Neural progenitor cell (in vitro differentiated cells): Measurements from ENCODE around the gene PAQR4. TPM values are rescaled to one million over a fixed set of nuclear protein-coding genes. Genes with fewer than 3 reads are reported as not detected.

Source experiments
- DNase-seq: peaks from one replicate; pipeline ENCODE4 v3.0.0-alpha.2; 2016; ENCODE audit warnings: low spot score
- H2AFZ ChIP-seq: fragments of 200-600 bp; sonication (generic); replicated peaks from 2 replicates; pipeline ENCODE4 v1.6.1; 2016; ENCODE audit warnings: antibody characterized with exemption
- H3F3A ChIP-seq: fragments of 200-600 bp; sonication (generic); 2 replicates; pipeline ENCODE4 v1.6.1; 2016; ENCODE audit warnings: antibody characterized with exemption, low read depth
- H3K27ac ChIP-seq: fragments of 200-600 bp; sonication (generic); 2 replicates; pipeline ENCODE4 v1.5.1; 2016; ENCODE audit warnings: mild to moderate bottlenecking
- H3K27me3 ChIP-seq: fragments of 200-600 bp; sonication (generic); 2 replicates; pipeline ENCODE4 v1.6.1; 2016; ENCODE audit warnings: mild to moderate bottlenecking, moderate library complexity
- H3K36me3 ChIP-seq: fragments of 200-600 bp; sonication (generic); 2 replicates; pipeline ENCODE4 v1.5.1; 2016
- H3K4me1 ChIP-seq: fragments of 200-600 bp; sonication (generic); 2 replicates; pipeline ENCODE4 v1.6.1; 2016; ENCODE audit warnings: mixed run types
- H3K4me2 ChIP-seq: fragments of 200-600 bp; sonication (generic); 2 replicates; pipeline ENCODE4 v1.6.1; 2016
- H3K4me3 ChIP-seq: fragments of 200-600 bp; sonication (generic); 2 replicates; pipeline ENCODE4 v1.5.1; 2016
- H3K79me2 ChIP-seq: fragments of 200-600 bp; sonication (generic); 2 replicates; pipeline ENCODE4 v1.6.1; 2016; ENCODE audit warnings: low read depth
- H3K9ac ChIP-seq: fragments of 200-600 bp; sonication (generic); 2 replicates; pipeline ENCODE4 v1.6.1; 2016
- H3K9me3 ChIP-seq: fragments of 200-600 bp; sonication (generic); 2 replicates; pipeline ENCODE4 v1.5.1; 2016; ENCODE audit warnings: low read depth
- H4K20me1 ChIP-seq: fragments of 200-600 bp; sonication (generic); 2 replicates; pipeline ENCODE4 v1.6.1; 2016; ENCODE audit warnings: low read depth
- H3K27ac Mint-ChIP-seq: 3 replicates; pipeline ENCODE4 v1.8.0; 2021; ENCODE audit warnings: mixed read lengths
- H3K27me3 Mint-ChIP-seq: 2 replicates; pipeline ENCODE4 v1.8.0; 2022; ENCODE audit warnings: low read depth, mild to moderate bottlenecking, inconsistent platforms, moderate library complexity, mixed read lengths; ENCODE audit not compliant: insufficient read depth
- H3K36me3 Mint-ChIP-seq: 3 replicates; pipeline ENCODE4 v1.8.0; 2021; ENCODE audit warnings: mixed read lengths
- H3K4me1 Mint-ChIP-seq: 3 replicates; pipeline ENCODE4 v1.8.0; 2021; ENCODE audit warnings: mixed read lengths
- H3K4me3 Mint-ChIP-seq: 3 replicates; pipeline ENCODE4 v1.8.0; 2021; ENCODE audit warnings: mild to moderate bottlenecking, moderate library complexity, mixed read lengths
- H3K9me3 Mint-ChIP-seq: 3 replicates; pipeline ENCODE4 v1.8.0; 2020; ENCODE audit warnings: mixed read lengths
- EZH2 ChIP-seq: fragments of 200-600 bp; sonication (generic); IDR thresholded peaks from 2 replicates; pipeline ENCODE4 v1.6.1; 2017; ENCODE audit warnings: antibody characterized with exemption, mild to moderate bottlenecking, moderate library complexity
- EZH2phosphoT487 ChIP-seq: fragments of 200-600 bp; sonication (generic); IDR thresholded peaks from 2 replicates; pipeline ENCODE4 v1.6.1; 2017; ENCODE audit warnings: antibody characterized with exemption
- total RNA-seq: library from RNA; depleted of rRNA; stranded (reverse); fragments of >200 nt; gene quantifications from 2 replicates; pipeline ENCODE4 v1.2.3, GENCODE V29; 2015; ENCODE audit warnings: low replicate concordance
- TF ChIP-seq, protein P1 (sequence below): fragments of 200-600 bp; sonication (generic); IDR thresholded peaks from 2 replicates; pipeline ENCODE4 v1.5.1; 2017; ENCODE audit warnings: antibody characterized with exemption, mild to moderate bottlenecking

Gene PAQR4
- total RNA-seq, 1 donor from 2014 or later, result 3.3 TPM

DNA sequence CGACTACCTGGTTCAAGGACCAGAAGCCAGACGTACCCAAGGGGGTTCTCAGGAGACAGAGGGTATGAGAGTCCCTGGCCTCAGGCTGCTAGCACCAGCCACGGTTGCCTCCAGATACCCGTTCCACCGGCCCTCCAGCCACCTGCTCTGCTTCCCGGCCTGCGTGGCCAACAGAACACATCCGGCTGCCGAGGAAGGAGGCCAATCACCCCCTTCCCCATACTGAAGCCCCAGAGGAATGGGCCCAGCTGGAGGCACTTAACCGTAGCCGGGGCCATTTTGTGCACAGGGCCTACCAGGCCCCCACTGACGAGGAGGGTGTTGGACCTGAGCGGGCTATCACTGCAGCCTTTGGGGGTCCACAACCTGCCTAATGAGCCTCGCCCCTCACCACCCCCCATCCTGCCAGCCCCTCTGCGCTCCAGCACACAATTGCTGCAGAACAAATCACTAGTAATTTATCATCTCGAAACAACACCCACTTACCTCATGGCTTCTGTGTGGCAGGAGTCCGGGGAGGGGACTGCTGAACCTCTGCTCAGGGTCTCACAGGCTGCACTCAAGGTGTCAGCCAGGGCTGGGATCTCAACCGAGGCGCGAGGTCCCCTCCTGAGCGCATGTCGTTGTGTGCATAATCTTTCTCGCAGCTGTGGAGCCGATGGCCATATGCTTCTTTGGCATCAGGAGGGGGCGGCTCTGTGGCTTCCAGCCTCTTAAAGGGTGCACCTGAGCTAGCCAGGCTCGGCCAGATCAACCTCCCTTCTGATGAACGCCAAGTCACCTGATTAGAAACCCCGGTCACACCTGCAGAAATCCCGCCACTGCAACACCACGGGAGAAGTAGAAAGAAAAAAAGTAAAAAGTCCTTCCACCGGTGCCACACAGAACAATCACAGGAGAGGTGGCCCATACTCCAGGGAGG, 15.2 kb upstream of the PAQR4 start:
- peaks cover 6% of the 10 kb centered on the region for H3K27me3 Mint-ChIP-seq
- Histone ChIP-seq H3F3A (no peaks in the 10 kb centered on the region), H3K9ac (no peak overlapping the region), H3K4me2 (no peak overlapping the region), H3K9me3 (no peaks in the 10 kb centered on the region), H3K4me3 (no peak overlapping the region), H3K79me2 (no peaks in the 10 kb centered on the region), H4K20me1 (no peaks in the 10 kb centered on the region), H3K27me3 (no peaks in the 10 kb centered on the region), H3K36me3 (no peaks in the 10 kb centered on the region), H2AFZ (no peak overlapping the region), H3K4me1 (no peaks in the 10 kb centered on the region), H3K27ac (no peak overlapping the region)
- DNase-seq, result no peak
- TF ChIP-seq, protein P1, sequence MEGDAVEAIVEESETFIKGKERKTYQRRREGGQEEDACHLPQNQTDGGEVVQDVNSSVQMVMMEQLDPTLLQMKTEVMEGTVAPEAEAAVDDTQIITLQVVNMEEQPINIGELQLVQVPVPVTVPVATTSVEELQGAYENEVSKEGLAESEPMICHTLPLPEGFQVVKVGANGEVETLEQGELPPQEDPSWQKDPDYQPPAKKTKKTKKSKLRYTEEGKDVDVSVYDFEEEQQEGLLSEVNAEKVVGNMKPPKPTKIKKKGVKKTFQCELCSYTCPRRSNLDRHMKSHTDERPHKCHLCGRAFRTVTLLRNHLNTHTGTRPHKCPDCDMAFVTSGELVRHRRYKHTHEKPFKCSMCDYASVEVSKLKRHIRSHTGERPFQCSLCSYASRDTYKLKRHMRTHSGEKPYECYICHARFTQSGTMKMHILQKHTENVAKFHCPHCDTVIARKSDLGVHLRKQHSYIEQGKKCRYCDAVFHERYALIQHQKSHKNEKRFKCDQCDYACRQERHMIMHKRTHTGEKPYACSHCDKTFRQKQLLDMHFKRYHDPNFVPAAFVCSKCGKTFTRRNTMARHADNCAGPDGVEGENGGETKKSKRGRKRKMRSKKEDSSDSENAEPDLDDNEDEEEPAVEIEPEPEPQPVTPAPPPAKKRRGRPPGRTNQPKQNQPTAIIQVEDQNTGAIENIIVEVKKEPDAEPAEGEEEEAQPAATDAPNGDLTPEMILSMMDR, result no peak
- TF ChIP-seq EZH2 (no peak), EZH2phosphoT487 (no peak)
- H3K4me1 Mint-ChIP-seq, result peaks cover 7% of the 10 kb centered on the region
- no peaks in the 10 kb centered on the region for H3K9me3 Mint-ChIP-seq
- H3K36me3 Mint-ChIP-seq, result peaks cover 2% of the 10 kb centered on the region
- H3K4me3 Mint-ChIP-seq, result no peak overlapping the region
- no peak overlapping the region for H3K27ac Mint-ChIP-seq

DNA sequence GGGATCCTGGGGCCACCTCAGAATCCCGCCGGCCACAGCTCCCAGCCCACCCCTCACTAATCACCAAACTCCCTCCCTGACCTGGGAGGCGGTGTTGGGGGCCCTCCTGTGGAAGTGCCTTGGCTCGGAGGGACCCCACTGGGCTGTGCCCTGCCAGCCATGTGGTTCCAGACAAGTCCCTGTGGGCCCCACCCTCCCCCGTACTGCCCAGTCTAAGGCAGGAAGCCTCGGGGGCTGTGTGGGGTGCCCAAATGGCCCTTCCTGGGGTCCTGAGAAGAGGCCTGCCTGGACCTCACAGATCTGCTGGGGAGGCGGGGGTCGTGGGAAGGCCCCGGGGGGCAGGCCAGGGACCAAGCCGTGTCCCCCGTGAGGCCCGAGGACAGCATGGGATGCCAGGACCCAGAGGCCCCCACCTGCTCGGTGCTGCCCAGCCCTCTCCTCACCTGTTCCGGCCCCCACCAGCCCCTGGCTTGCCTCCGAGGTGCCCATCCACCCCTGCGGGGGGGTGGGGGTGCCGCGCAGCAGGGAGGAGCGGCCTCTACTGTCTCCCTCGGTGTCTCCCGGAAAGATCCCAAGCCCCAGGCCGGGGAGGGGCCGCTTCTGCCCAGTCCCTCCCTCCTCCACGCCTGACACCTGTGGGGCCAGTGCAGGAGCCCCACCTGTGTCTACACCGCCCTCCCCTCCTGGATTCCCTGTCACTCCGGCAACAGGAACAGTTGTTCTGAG, 14.3 kb upstream of the PAQR4 start:
- Mint-ChIP-seq H3K4me1 (peaks cover 7% of the 10 kb centered on the region), H3K36me3 (no peaks in the 10 kb centered on the region), H3K27me3 (peaks cover 9% of the 10 kb centered on the region), H3K4me3 (no peak overlapping the region), H3K9me3 (no peaks in the 10 kb centered on the region), H3K27ac (peak overlapping the region; percentile 69)
- H4K20me1 ChIP-seq, result no peaks in the 10 kb centered on the region
- no peaks in the 10 kb centered on the region for H3F3A ChIP-seq
- no peak for TF ChIP-seq EZH2
- TF ChIP-seq EZH2phosphoT487, result no peak
- TF ChIP-seq, protein P1, result no peak
- H3K9me3 ChIP-seq, result no peaks in the 10 kb centered on the region
- no peaks in the 10 kb centered on the region for H3K36me3 ChIP-seq
- no peak overlapping the region for H3K4me2 ChIP-seq
- H3K4me1 ChIP-seq, result no peaks in the 10 kb centered on the region
- no peak for DNase-seq
- H3K9ac ChIP-seq, result no peak overlapping the region
- H3K27ac ChIP-seq, result no peak overlapping the region
- no peaks in the 10 kb centered on the region for H3K79me2 ChIP-seq
- H3K4me3 ChIP-seq, result no peak overlapping the region
- no peak overlapping the region for H2AFZ ChIP-seq
- no peaks in the 10 kb centered on the region for H3K27me3 ChIP-seq

DNA sequence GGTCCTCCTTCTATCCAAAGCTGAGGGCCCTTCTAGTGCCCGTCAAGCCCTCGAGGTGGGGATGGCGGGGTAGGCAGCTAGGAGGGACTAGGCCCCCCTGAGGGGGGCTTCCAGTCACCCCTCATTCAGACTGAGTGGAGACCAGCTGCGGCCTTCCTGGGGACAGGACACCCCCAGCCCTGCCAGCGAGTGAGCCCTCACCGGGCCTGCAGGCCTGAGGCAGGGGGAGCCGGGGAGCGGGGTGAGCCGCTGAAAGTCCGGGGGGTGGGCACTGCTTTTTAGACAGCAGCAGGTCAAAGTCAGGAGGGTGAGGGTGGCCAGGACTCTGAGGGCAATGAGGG, 13.7 kb upstream of the PAQR4 start:
- TF ChIP-seq EZH2phosphoT487 (no peak), EZH2 (no peak)
- TF ChIP-seq, protein P1, result no peak
- H3K9ac ChIP-seq, result no peak overlapping the region
- Mint-ChIP-seq H3K4me3 (no peak overlapping the region), H3K27me3 (peaks cover 10% of the 10 kb centered on the region), H3K36me3 (no peaks in the 10 kb centered on the region), H3K27ac (peak overlapping the region; percentile 69), H3K9me3 (no peaks in the 10 kb centered on the region), H3K4me1 (peaks cover 7% of the 10 kb centered on the region)
- H3K27me3 ChIP-seq, result no peaks in the 10 kb centered on the region
- no peak overlapping the region for H3K27ac ChIP-seq
- no peaks in the 10 kb centered on the region for H3K9me3 ChIP-seq
- no peaks in the 10 kb centered on the region for H3K36me3 ChIP-seq
- H3K79me2 ChIP-seq, result no peaks in the 10 kb centered on the region
- H2AFZ ChIP-seq, result no peak overlapping the region
- H4K20me1 ChIP-seq, result no peaks in the 10 kb centered on the region
- no peak overlapping the region for H3K4me3 ChIP-seq
- no peak overlapping the region for H3K4me2 ChIP-seq
- H3F3A ChIP-seq, result no peaks in the 10 kb centered on the region
- no peaks in the 10 kb centered on the region for H3K4me1 ChIP-seq
- no peak for DNase-seq
